Lower leg skin (tissue), 4 donors: ENCODE measurements around the gene DNAH7. TPM values are rescaled to one million over a fixed set of nuclear protein-coding genes. Genes with fewer than 3 reads are reported as not detected.
"Not testable (repeated sequence)": the region's sequence is repeated elsewhere in the genome, so short reads cannot be mapped to it uniquely, and the experiment has no call there.

Source experiments
- DNase-seq, 2 donors: peaks; one replicate each; pipeline ENCODE4 v3.0.0-alpha.2; 2019; ENCODE audit warnings: low spot score in 2 of 2
- H3K4me3 ChIP-seq: fragments of 200-600 bp; sonication (generic); 2 replicates; pipeline ENCODE4 v1.5.1; 2017; ENCODE audit warnings: mild to moderate bottlenecking, low read depth; ENCODE audit not compliant: poor library complexity, severe bottlenecking
- POLR2A ChIP-seq, 2 donors: fragments of 450-650 bp; IDR thresholded peaks; one replicate each; pipeline ENCODE4 v1.6.1; 2016 to 2017; ENCODE audit warnings: antibody characterized with exemption in 2 of 2, mild to moderate bottlenecking in 1 of 2, moderate library complexity in 1 of 2
- WGBS, 2 donors: methylation state at CpG; one replicate each; pipeline ENCODE4 v1.1.5; 2018; 5-methylcytosine and 5-hydroxymethylcytosine counted together
- intact Hi-C: fragments of 100-400 bp; cut with DNase I; formaldehyde crosslinking; loops from one replicate; pipeline ENCODE4 v1.15.0; 2023; ENCODE audit warnings: low total_unique reads
- total RNA-seq, 4 donors: library from RNA; depleted of rRNA; stranded (reverse); fragments of >200 nt; gene quantifications; one replicate each; pipeline ENCODE4 v1.1.0, GENCODE V29; 2016
- TF ChIP-seq, protein P1 (sequence below), 3 donors: fragments of 450-650 bp; IDR thresholded peaks; one replicate each; pipeline ENCODE4 v1.5.1; 2016; ENCODE audit warnings: antibody characterized with exemption in 3 of 3, mild to moderate bottlenecking in 3 of 3, moderate library complexity in 2 of 3

DNAH7 gene
- total RNA-seq, 4 donors from 2014 or later: 0.08 to 0.34 (median 0.17) TPM

- TF ChIP-seq, protein P1, sequence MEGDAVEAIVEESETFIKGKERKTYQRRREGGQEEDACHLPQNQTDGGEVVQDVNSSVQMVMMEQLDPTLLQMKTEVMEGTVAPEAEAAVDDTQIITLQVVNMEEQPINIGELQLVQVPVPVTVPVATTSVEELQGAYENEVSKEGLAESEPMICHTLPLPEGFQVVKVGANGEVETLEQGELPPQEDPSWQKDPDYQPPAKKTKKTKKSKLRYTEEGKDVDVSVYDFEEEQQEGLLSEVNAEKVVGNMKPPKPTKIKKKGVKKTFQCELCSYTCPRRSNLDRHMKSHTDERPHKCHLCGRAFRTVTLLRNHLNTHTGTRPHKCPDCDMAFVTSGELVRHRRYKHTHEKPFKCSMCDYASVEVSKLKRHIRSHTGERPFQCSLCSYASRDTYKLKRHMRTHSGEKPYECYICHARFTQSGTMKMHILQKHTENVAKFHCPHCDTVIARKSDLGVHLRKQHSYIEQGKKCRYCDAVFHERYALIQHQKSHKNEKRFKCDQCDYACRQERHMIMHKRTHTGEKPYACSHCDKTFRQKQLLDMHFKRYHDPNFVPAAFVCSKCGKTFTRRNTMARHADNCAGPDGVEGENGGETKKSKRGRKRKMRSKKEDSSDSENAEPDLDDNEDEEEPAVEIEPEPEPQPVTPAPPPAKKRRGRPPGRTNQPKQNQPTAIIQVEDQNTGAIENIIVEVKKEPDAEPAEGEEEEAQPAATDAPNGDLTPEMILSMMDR (IDR thresholded peaks at IDR 0.05): no peak
- TF ChIP-seq POLR2A (IDR thresholded peaks at IDR 0.05): no peak
- 87 to 92% methylated on average over 8 of the region's 8 CpGs for WGBS, 2 donors
- intact Hi-C loops: no loop called here
- DNase-seq: no peak
- H3K4me3 ChIP-seq: no peak overlapping the region
Measured at GRCh38 chr2:195695002-195695631, 373.5 kb downstream of the DNAH7 start.

- intact Hi-C loops: no loop called here
- TF ChIP-seq POLR2A (IDR thresholded peaks at IDR 0.05): no peak
- TF ChIP-seq, protein P1 (IDR thresholded peaks at IDR 0.05): no peak
- 98% methylated on average over 7 of the region's 7 CpGs for WGBS, 2 donors
- DNase-seq: no peak
- no peak overlapping the region for H3K4me3 ChIP-seq
Measured at GRCh38 chr2:195694553-195694952, 374.1 kb downstream of the DNAH7 start.

DNA sequence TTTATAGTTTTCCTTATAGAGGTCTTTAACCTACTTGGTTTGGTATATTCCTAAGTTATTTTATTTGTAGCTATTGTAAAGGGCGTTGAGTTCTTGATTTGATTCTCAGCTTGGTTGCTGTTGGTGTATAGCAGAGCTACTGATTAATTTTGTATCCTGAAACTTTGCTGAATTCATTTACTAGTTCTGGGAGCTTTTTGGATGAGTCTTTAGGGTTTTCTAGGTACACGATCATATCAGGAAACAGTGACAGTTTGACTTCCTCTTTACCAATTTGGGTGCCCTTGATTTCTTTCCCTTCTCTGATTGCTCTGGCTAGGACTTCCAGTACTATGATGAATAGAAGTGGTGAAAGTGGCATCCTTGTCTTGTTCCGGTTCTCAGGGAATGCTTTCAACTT, 376.1 kb downstream of the DNAH7 start:
- H3K4me3 ChIP-seq, intact Hi-C loops, DNase-seq: not testable (repeated sequence)
- 85 to 91% methylated on average over 3 of the region's 3 CpGs for WGBS, 2 donors

Other genes starting within 250 kb of the DNAH7 start
- 10 to 100 TPM; 25.4 to 42.0 (median 35.5) TPM for gene STK17B, start 102.7 kb upstream of the DNAH7 start, total RNA-seq